Astrocyte of the cerebellum (primary cell): Measurements from ENCODE around the gene PTGDR2.

Experiments used
- DNase-seq: peaks from one replicate; pipeline ENCODE4 v3.0.0-alpha.2; 2011; ENCODE audit warnings: low read depth
- H3K4me3 ChIP-seq: 2 replicates; pipeline ENCODE4 v1.5.1; 2011; ENCODE audit warnings: mild to moderate bottlenecking, low read depth, low read length, moderate library complexity
- in situ Hi-C: cut with HindIII; loops from 2 replicates; pipeline ENCODE4 v1.10.0; 2017; ENCODE audit warnings: low sequenced_read_pairs
- TF ChIP-seq, protein P1 (sequence below): IDR thresholded peaks from 2 replicates; pipeline ENCODE4 v1.5.1; 2012; ENCODE audit warnings: low read length, low read depth, moderate library complexity, mild to moderate bottlenecking; ENCODE audit errors: missing control alignments

PTGDR2 gene

DNA sequence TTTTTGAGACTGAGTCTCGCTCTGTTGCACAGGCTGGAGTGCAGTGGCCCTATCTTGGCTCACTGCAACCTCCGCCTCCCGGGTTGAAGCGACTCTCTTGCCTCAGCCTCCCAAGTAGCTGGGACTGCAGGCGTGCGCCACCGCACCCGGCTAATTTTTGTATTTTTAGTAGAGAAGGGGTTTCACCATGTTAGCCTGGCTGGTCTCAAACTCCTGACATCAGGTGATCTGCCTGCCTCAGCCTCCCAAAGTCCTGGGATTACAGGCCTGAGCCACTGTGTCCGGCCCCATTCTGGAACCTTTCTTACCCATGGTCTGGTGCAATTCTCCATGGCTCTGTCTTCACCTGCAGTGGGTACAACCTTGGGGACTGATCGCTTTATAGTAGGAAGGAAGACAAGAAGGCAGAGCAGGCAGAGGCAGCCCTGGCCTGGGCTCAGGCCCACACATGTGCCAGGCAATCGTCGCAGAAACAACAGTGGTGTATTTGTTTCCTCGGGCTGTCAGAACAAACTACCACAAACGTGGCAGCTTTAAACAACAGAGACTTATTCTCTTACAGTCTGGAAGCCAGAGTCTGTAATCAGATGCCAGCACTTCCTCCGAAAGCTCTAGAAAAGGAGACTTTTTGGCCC is 4.0 kb upstream of the PTGDR2 start:
- no peak for DNase-seq
- no peak overlapping the region for H3K4me3 ChIP-seq
- in situ Hi-C loops, result loop anchor here (5.0 kb wide), 1 partner anchor 38 kb away; no protein-coding TSS in a partner anchor
- TF ChIP-seq, protein P1, sequence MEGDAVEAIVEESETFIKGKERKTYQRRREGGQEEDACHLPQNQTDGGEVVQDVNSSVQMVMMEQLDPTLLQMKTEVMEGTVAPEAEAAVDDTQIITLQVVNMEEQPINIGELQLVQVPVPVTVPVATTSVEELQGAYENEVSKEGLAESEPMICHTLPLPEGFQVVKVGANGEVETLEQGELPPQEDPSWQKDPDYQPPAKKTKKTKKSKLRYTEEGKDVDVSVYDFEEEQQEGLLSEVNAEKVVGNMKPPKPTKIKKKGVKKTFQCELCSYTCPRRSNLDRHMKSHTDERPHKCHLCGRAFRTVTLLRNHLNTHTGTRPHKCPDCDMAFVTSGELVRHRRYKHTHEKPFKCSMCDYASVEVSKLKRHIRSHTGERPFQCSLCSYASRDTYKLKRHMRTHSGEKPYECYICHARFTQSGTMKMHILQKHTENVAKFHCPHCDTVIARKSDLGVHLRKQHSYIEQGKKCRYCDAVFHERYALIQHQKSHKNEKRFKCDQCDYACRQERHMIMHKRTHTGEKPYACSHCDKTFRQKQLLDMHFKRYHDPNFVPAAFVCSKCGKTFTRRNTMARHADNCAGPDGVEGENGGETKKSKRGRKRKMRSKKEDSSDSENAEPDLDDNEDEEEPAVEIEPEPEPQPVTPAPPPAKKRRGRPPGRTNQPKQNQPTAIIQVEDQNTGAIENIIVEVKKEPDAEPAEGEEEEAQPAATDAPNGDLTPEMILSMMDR, result no peak

DNA sequence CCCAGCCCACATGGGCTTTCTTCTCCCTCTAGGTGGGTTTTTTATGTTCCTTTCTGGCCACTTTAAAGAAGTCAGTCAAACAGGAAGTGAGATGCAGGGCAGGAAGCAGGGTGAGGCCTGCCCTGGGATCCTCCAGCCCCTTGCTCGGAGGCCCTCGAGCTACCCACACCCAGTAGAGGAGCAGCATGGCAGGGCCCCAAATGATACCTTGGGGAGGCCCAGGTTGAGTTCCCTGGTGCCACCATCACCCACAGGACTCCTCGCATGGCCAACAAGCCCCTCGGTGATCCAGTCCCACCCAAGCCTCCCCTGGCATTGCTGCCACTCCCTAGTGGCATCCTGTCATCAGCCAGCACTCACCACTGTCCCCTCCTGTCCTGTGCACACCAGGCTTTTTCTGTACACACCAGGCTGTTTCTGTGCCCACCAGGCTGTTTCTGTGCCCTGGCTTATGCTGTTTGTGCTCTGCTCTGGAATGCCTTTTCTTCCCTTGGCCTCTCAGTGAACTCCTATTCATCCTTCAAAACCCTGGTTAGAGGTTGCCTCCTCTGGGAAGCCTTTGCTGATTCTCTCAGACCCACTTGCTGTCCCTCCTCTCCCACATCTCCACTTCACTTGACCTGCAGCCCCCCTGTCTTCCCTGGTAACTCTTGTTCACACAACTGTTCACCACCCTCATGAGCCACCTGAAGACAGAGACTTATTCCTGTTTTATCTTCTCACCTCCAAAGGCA is 3.1 kb upstream of the PTGDR2 start:
- no peak overlapping the region for H3K4me3 ChIP-seq
- in situ Hi-C loops, result loop anchor here (5.0 kb wide), 1 partner anchor 38 kb away; no protein-coding TSS in a partner anchor
- no peak for DNase-seq
- TF ChIP-seq, protein P1, result no peak

DNA sequence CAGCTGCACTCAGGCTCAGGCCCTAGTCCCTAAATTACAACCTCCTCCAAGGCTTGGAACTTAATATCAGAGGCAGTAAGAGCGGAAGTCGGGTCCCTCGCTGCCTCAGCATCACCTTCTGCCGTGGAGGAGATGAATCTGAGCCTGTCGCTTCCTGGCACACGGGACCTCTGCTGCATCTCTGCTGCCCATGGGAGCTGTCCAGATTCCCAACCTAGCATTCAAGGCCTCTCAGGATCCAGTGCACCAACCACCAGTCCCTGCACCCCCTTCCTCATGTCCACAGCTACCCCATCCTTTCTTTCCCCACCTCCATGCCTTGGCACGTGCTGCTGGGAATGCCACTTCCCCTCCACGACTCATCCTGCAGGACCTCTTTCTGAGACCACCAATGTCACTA is 2.5 kb upstream of the PTGDR2 start:
- no peak overlapping the region for H3K4me3 ChIP-seq
- in situ Hi-C loops, result loop anchor here (5.0 kb wide), 1 partner anchor 39 kb away; no protein-coding TSS in a partner anchor
- no peak for DNase-seq
- TF ChIP-seq, protein P1, result no peak

DNA sequence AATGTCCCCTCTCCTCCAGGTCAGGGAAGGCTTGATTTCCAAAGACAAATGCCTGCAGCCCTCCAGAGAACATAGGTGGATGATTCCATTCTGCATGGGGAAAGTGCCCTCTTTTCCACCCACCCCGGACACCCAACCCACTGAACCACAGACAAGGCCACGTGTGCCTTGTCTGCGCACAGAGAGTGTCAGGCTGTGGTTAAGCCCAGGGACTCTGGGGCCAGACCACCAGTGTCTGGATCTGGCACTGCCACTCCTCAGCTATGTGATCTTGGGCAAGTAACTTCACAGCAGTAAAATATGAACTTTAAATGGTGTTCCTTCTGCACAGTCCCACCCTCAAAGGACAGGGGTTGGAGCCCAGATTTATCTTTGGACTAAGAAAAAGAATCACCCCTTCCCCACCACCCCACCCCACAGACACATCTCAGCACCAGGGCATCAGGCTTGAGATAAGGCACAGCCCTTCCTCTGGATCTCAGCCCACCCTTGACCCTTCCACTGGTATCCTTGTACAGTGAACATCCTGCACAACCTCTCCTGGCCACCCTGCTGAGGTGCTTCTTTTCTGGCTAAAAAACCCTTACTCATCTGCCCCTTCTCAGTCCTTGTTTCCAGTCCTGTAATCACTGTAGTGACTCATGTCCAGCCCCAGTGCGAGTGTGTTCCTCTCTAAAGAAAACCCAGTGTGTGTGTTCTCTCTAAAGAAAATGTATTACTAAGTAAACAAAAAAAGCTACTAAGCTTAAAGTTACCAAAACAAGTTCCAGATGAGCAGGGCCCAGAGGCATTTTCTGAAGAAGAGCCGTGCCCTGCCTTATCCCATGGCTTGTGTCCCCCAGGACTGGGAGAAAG is 1.9 kb upstream of the PTGDR2 start:
- DNase-seq, result no peak
- in situ Hi-C loops, result loop anchor here (5.0 kb wide), 1 partner anchor 40 kb away; no protein-coding TSS in a partner anchor
- H3K4me3 ChIP-seq, result no peak overlapping the region
- TF ChIP-seq, protein P1, result no peak

DNA sequence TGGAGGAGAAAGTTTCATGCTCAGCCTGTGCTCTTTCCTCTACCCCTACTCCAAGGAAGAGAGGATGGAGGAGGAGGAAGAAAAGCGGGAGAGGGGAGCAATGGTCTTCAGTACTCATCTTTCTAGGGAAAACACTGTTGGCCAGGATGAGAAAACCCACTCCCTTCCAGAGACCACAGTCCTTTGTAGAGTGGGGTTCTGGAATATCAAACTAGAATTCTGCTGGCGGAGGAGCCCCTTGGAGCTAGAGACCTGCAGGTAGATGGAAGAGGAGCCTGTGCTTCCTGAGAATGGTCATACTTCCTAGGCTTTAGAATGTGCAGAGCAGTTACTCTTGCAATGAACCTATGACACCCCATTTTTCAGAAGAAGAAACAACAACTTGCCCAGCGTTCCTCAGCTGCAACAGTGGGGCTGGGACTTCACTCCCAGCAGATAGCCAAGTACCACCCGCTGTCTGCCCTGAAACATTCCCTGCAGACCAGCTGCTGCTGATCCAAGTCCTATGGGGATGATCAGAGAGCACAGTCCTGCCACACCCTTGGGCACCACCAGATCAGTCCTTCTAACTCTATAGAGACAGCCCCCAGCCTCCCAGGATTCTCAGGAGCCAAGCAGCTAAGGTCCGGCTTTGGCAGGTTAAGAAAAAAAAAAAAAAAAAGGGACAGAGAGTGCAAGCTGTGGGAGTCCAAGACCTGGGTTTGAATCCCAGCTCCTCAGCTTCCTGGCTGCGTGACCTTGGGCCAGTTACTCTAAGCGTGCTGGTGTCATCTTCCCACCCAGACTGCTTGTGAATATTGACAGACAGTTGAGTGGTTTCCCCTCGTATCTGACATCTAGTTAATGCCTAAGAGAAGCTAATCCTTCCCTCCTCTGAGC is 664 bp downstream of the PTGDR2 start:
- TF ChIP-seq, protein P1, result no peak
- no peak for DNase-seq
- no peak overlapping the region for H3K4me3 ChIP-seq
- in situ Hi-C loops, result loop anchor here (5.0 kb wide), 1 partner anchor 42 kb away; no protein-coding TSS in a partner anchor
